VCaP (cell line): ENCODE measurements around the gene CTBP2.

Experiments used
- H3K27ac ChIP-seq: fragments of 450-650 bp; 2 replicates; pipeline ENCODE4 v1.5.1; 2017
- TF ChIP-seq, protein P1 (sequence below): fragments of 450-650 bp; conservative IDR thresholded peaks from 2 replicates; pipeline ENCODE4 v1.5.1; 2017; ENCODE audit warnings: mild to moderate bottlenecking, moderate library complexity

Gene CTBP2

DNA sequence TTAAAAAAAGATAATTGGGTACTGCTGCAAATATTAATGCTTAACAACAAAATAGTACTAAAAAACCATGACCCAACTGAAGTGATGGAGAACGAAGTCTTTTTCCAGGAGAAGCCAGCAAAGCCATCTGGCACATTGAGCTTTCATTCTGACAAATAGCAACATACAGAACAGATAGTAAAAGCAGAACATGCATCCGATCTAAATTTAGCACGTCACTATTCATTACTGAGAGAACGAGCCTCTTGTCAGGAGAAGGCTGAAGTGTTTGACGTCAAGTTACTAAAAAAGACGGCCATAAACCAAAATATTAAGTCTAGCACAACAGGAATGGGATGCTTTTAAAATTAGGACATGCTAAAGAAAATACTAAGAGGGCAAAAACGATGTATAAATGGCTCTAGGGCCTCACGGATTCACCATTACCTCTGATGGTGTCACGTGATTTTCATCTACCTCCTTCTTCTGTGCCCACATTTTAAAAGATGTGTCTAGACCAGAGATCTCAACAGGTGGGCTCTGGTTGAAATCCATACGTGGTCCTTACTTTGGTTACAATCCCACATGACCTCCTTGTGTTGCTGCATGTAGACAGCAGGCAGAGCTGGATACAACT, 52.3 kb downstream of the CTBP2 start:
- H3K27ac ChIP-seq, result no peak overlapping the region
- TF ChIP-seq, protein P1, sequence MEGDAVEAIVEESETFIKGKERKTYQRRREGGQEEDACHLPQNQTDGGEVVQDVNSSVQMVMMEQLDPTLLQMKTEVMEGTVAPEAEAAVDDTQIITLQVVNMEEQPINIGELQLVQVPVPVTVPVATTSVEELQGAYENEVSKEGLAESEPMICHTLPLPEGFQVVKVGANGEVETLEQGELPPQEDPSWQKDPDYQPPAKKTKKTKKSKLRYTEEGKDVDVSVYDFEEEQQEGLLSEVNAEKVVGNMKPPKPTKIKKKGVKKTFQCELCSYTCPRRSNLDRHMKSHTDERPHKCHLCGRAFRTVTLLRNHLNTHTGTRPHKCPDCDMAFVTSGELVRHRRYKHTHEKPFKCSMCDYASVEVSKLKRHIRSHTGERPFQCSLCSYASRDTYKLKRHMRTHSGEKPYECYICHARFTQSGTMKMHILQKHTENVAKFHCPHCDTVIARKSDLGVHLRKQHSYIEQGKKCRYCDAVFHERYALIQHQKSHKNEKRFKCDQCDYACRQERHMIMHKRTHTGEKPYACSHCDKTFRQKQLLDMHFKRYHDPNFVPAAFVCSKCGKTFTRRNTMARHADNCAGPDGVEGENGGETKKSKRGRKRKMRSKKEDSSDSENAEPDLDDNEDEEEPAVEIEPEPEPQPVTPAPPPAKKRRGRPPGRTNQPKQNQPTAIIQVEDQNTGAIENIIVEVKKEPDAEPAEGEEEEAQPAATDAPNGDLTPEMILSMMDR, result no peak

DNA sequence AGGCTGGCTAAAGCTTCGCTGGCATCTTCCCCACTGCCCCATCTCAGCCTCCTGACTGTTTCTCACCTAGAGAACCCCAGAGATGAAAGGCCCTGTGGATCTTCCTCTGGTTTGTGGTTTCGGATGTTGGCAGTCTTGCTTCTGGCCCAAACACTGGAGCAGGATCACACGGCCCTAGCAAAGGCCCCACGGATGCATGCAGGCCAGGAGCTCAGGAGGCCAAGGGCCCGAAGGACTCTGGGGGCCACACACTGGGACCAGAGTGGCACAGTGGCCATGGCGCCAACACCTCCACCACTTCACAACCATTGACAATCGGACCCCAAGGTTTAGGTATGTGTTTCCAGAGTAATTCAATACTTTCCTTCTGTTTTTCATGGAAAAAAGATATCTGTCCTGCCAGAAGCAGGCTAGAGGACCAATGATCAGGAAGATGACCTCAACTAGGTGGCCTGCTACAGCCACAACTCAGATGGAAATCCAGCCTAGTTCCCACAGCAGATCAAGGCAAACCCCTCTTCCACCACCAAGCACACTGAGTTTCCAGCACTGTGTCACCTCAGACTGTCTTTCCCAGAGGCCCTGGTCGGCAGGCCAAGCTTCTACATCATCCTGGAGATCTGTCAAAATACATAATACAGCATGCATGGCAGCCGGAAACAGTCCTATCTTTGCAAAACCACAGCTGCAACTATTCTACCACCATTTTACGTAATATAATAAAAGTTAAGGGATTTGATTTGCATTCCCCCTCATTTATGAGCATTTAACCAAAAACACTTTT, 53.0 kb downstream of the CTBP2 start:
- no peak overlapping the region for H3K27ac ChIP-seq
- TF ChIP-seq, protein P1, result no peak

DNA sequence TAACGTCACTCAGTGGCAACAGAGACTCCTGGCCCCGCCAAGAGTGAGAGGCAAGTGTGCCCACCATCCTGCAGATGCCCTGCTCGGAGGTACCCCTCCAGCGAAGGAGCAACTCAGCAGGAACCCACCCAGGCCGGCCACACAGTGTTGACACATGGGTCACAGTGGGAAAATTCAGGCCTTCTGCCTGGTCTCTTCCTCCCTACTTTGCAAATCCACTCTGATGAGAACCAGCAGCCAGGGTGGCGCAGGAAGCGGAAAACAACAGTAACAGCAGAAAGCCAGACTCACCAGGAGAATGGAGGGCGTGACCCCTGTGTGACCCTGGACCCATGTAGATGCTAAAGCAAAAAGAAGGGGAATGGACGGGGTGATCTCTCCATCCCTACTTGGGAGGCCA, 53.8 kb downstream of the CTBP2 start:
- no peak overlapping the region for H3K27ac ChIP-seq

DNA sequence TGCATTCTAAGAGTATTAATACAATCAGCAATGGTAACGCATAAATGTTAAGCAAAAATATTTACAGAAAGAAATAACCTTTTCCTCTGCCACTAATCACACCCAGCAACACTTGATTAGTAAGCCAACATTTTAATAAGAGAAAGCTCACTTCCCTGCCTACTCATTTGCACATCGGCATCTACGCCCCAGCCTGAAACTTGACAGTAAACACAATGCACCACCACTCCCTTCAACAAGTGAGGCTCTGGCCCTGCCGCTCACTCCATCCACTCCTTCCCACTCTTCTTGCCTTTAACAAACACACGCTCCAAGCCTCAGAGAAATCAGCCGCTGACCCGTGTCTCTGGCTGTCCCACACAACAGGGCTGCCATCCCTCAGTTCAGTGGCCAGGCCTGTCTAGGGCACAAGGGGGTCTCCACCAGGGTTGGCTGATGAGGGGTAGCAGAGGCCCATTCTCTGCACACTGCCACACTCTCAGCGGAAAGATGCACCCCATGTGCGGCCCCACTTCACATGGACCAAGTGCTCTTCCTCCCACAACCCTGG, 54.6 kb downstream of the CTBP2 start:
- TF ChIP-seq, protein P1, result no peak

More for the DNA sequence above, 53.8 kb downstream of the CTBP2 start:
- TF ChIP-seq, protein P1, result no peak

DNA sequence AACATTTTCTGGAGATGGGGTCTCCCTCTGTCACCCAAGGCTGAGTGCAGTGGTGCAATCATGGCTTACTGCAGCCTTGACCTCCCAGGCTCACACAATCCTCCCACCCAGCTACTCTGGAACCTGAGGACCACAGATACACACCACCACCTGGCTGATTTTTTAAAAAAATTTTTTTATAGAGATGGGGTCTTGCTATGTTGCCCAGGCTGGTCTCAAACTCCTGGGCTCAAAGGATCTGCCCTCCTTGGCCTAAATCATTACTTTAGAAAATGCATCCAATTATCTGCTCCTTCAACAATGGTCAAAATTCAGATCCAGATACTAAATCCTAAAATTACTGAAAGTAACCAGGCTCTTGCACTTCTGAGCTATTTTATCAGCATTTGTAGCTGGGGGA, 55.2 kb downstream of the CTBP2 start:
- TF ChIP-seq, protein P1, result no peak
- no peak overlapping the region for H3K27ac ChIP-seq

More for the DNA sequence above, 54.6 kb downstream of the CTBP2 start:
- H3K27ac ChIP-seq, result no peak overlapping the region

DNA sequence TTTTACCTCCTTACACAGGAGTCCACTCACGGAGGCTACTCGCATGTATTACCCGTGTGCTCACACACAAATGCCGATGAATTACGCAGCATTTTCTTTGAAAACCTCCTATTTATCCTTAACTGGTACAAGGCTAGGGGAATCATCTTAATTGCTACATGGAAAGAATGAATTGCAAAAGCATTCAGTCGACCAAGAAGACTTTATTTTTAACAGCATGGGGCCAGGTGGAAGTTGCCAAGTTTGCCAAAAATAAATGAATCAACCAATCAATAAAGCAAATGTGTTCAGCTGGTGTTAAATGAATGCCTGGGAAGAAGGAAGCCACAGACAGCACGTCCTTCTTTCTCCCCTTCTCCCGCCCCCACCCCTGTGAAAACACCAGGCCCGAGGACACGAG, 55.8 kb downstream of the CTBP2 start:
- no peak overlapping the region for H3K27ac ChIP-seq
- TF ChIP-seq, protein P1, result no peak

DNA sequence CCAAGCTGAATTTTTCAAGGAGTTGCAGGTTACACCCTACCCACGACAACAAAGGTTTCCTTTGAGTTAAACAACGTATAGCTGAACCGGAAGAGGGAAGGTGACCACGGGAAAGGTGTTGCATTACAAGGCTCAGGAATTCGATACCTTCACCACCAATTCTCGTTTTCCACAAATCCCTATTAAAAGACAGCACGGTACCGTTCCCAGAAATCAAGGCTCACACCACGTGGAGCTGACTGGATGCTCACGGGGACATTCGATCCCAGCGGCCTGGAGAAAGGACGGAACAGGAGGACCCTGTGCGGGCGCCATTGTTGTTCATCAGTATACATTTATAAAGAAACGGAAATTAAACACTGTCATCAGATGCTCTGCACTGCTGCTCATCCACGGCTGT, 56.4 kb downstream of the CTBP2 start:
- TF ChIP-seq, protein P1, result no peak
- H3K27ac ChIP-seq, result no peak overlapping the region
